Fibroblast of the aortic adventitia (primary cell): ENCODE measurements around the gene VTI1A. TPM values are rescaled to one million over a fixed set of nuclear protein-coding genes. Genes with fewer than 3 reads are reported as not detected.
A peak's percentile ranks its signal among the peaks of the same experiment; 100 is the strongest.

Experiments used
- DNase-seq: peaks from one replicate; pipeline ENCODE4 v3.0.0-alpha.2; 2010; ENCODE audit warnings: low read depth
- H3K4me3 ChIP-seq: 2 replicates; pipeline ENCODE4 v1.5.1; 2011; ENCODE audit warnings: low read depth, mild to moderate bottlenecking, control low read depth, low read length, moderate library complexity
- CTCF ChIP-seq: IDR thresholded peaks from 2 replicates; pipeline ENCODE4 v1.5.1; 2011; ENCODE audit warnings: mild to moderate bottlenecking, low read length, control low read depth, inconsistent platforms; ENCODE audit not compliant: insufficient read depth
- total RNA-seq: library from RNA; depleted of rRNA; stranded (reverse); fragments of >200 nt; gene quantifications from 2 replicates; pipeline ENCODE4 v1.2.3, GENCODE V29; 2012; ENCODE audit warnings: low replicate concordance

The VTI1A gene
- total RNA-seq, 1 donor, result 44.5 TPM

DNA sequence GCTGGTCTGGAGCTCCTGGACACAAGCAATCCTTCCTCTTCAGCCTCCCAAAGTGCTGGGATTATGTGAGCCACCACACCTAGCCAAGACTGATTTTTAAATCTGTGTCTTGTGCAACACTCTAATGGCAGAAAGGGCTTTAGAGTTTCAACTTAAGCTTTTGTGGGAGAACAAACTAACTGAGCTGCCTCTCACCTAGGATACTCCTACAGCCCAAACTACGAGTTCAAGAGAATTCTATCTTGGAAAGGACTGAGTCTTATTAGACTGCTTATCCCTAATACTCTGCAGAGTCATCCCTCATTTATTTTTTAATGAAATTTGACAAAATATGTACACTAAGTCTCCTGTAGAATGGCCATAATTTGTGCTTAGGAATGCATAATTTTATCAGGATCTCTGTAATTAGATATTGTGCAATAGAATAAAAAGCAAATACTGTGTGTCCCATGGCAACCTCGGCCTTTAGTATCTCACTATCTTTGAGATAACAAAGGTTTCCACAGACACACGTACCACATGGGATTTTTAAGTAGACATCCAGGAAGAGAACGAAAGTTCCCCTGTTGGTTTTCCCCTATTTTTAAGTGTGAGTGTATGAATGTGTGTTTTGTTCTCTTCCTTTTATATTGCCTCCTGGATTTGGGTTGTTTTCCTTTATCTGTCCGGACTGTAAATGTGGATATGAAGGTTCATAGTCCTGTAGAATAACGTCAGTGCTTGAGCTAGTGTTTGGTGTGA lies 303.6 kb downstream of the VTI1A start:
- DNase-seq, result no peak
- no peak for TF ChIP-seq CTCF
- no peak overlapping the region for H3K4me3 ChIP-seq

DNA sequence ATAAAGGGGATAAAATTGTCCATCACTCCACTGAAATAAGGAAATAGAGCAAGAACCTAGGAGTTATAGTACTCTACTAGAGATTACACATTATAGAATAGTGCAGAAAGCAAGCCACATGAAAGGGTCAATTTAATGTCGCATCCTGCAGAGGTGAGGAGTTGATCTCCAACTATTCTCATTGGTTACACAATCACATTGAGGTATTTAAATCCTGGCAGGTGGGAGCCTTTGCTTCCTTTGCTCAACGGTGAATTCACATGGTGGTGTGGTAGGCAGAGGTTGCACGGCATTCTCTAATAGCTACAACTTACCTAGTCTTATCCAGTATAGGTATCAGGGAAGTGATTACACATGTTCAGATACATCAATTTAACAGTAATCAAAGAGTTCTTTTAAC lies 304.6 kb downstream of the VTI1A start:
- H3K4me3 ChIP-seq, result no peak overlapping the region
- DNase-seq, result no peak
- TF ChIP-seq CTCF, result no peak

- DNase-seq, result peak; percentile 44
- H3K4me3 ChIP-seq, result no peak overlapping the region
- TF ChIP-seq CTCF, result no peak
These were observed 305.3 kb downstream of the VTI1A start for GRCh38 chr10:112752288-112752687.

GRCh38 chr10:112753961-112754411 lies 307.0 kb downstream of the VTI1A start:
- TF ChIP-seq CTCF, result no peak
- DNase-seq, result peak; percentile 39
- H3K4me3 ChIP-seq, result peak overlapping the region; percentile 4

- H3K4me3 ChIP-seq, result no peak overlapping the region
- DNase-seq, result no peak
- TF ChIP-seq CTCF, result no peak
These were observed 308.6 kb downstream of the VTI1A start for GRCh38 chr10:112755446-112756234.

GRCh38 chr10:112756235-112756527 lies 309.2 kb downstream of the VTI1A start:
- H3K4me3 ChIP-seq, result no peak overlapping the region
- no peak for DNase-seq
- no peak for TF ChIP-seq CTCF
